GM19025 (cell line): Measurements from ENCODE around the gene FGR.
A peak's percentile ranks its signal among the peaks of the same experiment; 100 is the strongest.
"Not testable (repeated sequence)": the region's sequence is repeated elsewhere in the genome, so short reads cannot be mapped to it uniquely, and the experiment has no call there.

Source experiments
- ATAC-seq: cut with Tn5 transposase; IDR thresholded peaks from one replicate; pipeline ENCODE4 v1.9.1; 2021; ENCODE audit warnings: mild to moderate bottlenecking, low read depth, moderate library complexity; ENCODE audit not compliant: unreplicated experiment

The FGR gene

DNA sequence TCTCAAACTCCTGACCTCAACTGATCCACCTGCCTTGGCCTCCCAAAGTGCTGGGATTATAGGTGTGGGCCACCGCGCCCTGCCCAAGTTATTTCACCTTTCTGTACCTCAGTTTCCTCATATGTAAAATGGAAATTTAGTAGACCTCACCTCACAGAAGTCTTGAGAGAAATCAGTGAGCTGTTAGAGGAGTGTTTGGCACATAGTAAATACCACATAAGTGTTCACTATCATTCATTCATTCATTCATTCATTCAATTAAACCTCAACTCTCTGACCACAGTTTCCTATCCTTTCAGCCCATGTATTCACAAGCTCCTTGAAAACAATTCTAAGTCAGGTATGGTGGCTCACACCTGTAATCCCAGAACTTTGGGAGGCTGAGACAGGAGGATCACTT is 3.8 kb upstream of the FGR start:
- ATAC-seq = no peak

- ATAC-seq = no peak
These were observed 3.2 kb upstream of the FGR start for GRCh38 chr1:27638047-27638734.

DNA sequence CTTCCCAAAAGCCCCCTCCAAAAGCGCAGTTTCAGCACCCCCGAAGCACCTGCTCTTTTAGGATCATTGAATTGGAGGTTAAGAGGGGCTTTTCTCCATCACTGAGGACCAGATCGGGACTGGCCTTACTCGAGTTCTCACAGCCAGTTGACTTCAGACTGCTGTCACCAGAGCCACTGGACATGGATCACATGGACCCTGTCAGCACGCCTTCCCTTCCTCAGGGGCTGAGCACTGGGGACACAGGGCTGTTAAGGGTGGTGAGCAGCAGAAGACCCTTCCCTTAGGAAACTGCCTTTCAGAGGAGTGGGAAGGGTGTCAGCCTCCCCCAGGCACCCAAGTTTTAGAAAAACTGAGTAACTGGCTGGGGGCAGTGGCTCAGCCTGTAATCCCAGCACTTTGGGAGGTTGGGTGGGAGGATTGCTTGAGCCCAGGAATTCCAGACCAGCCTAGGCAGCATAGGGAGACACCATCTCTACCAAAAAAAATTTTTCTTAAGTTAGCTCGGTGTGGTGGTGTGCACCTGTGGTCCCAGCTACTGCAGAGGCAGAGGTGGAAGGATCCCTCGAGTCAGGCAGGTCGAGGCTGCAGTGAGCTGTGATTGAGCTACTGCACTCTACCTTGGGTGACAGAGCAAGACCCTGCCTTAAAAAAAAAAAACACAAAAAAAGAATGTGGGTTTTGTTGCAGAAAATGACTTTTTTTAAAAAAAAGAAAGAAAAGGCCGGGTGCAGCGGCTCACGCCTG is 584 bp upstream of the FGR start:
- no peak for ATAC-seq

- ATAC-seq = no peak
These were observed 604 bp downstream of the FGR start for GRCh38 chr1:27634177-27634984.

GRCh38 chr1:27633640-27634176 is 1.3 kb downstream of the FGR start:
- no peak for ATAC-seq

DNA sequence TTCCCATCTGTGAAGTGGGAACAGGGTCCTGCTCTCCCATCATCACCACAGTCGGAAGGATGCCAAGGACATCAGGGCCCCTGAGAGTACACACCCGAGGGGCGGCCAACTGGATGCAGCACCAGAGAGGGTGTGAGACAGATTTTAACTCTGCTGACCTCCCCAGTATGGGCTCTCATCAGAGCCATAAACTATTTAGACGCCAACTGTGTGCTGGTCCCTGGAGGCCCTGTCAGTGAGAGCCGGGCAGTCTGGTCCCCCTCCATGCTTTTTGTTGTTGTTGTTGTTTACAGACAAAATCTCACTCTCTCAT is 1.7 kb downstream of the FGR start:
- no peak for ATAC-seq

DNA sequence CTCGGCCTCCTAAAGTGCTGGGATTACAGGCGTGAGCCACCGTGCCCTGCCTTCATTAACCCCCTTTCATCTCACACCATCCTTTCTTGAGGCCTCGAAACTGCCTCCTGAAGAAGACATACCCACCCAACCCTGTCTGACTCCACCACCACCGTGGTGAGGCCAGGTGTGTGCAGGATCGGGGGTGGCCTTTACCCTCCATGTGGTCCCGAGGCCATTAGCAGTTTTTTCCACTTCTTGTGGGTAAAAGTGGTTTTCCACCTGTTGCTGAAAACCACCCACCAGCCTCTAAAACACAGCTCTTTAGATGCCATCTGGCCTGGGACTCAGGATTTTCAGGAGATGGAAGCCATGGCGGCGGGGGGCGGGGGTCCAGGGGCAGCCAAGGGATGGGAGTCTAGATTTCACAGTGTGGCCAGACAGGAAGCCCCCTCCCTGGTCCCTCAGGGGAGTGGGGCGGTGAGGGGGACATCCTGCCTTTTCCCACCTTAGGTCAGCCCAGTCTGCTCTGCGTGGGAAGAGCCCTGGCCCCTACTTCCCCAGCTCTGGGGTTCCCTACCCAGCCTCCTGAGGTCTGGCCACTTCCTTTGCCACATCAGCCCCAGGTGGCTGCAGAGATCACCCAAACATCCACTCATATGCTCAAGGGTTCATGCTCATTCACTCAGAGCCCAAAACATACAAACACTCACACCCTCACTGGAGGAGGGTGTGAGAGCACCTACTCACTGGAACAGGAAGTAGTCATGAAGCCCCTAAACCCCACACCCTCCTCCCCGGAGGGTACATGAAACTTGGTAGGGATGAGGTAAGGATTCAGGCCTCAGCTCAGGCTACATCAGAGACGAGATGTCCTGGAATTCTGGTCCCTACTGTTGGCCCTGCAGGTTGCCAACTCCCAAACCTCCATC is 2.3 kb downstream of the FGR start:
- ATAC-seq = peak; percentile 38

DNA sequence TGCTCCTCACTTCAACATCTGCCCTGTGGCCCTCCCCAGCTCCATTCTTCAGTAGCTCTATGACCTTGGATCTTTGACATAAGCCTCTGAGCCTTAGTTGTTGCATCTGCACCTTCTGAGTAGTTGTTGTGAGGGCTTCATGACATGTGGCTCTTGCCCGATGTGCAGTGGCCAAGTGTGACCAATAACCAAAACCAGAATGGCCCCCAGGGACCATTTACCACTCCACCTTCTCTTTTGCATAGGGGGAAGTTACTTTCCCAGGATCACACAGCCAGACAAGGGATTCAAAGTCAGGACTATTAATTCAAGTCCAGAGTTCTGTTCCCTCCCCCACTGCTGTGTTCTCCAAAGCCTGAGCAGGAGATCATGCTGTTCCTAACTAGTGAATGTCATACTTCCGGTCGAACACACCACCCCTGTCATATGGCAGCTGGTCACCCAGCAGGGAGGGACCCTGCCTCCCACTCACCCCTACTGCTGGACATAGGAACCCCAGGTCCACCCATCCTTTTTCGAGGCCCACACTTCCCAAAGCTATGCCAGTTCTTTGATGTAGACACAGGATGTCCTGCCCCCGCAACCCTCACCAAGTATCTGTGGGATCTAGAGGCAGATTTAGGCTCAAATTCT is 4.0 kb downstream of the FGR start:
- ATAC-seq = peak; percentile 33

- no peak for ATAC-seq
These were observed 6.3 kb downstream of the FGR start for GRCh38 chr1:27628712-27629111.

DNA sequence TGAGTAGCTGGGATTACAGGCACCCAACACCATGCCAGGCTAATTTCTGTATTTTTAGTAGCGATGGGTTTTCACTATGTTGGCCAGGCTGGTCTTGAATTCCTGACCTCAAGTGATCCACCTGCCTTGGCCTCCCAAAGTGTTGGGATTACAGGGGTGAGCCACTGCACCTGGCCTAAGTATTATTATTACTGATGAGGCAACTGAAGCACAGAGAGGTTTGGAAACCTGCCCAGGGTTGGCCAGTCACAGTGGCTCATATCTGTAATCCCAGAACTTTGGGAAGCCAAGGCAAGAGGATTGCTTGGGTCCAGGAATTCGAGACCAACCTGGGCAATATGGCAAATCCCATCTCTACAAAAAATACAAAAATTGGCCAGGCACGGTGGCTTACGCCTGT is 7.3 kb downstream of the FGR start:
- not testable (repeated sequence) for ATAC-seq

- no peak for ATAC-seq
These were observed 7.9 kb downstream of the FGR start for GRCh38 chr1:27627061-27627460.

DNA sequence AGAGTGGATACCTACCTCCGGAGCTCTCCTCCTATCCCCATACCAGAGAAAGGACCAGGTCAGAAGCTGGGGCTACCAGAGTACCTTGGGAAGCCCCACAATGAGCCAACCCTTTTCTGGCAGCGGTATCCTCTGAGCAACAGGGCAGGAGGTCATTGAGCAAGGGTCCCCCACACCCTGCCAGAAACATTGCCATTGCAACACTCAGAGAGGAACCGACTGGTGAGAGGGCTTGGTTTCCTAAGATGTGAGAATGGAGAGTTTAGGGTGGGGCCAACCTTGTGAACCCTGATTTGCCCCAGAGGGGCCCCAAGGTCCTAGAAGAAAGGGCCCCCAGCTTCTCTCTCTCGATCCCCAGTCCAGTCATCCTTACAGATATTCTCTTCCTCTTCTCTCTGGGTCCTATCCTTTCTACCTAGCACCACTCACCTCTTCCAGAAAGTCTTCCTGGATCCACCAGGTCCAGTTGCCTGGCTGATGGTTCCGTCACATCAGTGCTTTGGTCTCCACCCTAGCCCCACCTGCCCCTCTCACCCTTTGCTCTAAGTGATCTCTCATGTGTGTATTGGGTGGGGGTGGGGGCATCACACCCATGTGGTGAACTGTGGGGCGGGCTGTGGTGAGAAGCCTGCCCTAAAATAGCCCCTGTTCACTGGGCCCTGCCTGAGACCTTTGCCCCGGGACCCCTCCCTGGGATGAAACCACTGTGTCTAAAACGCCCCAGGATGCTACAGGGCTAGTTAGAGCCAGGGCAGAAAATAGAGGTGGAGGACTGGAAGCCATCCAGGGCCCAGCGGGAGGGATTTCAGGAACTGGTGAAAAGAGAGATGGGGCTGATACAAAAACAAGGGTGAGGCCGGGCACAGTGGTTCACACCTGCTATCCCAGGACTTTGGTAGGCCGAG is 8.7 kb downstream of the FGR start:
- ATAC-seq = no peak

- ATAC-seq = no peak
These were observed 10.4 kb downstream of the FGR start for GRCh38 chr1:27624467-27625178.

DNA sequence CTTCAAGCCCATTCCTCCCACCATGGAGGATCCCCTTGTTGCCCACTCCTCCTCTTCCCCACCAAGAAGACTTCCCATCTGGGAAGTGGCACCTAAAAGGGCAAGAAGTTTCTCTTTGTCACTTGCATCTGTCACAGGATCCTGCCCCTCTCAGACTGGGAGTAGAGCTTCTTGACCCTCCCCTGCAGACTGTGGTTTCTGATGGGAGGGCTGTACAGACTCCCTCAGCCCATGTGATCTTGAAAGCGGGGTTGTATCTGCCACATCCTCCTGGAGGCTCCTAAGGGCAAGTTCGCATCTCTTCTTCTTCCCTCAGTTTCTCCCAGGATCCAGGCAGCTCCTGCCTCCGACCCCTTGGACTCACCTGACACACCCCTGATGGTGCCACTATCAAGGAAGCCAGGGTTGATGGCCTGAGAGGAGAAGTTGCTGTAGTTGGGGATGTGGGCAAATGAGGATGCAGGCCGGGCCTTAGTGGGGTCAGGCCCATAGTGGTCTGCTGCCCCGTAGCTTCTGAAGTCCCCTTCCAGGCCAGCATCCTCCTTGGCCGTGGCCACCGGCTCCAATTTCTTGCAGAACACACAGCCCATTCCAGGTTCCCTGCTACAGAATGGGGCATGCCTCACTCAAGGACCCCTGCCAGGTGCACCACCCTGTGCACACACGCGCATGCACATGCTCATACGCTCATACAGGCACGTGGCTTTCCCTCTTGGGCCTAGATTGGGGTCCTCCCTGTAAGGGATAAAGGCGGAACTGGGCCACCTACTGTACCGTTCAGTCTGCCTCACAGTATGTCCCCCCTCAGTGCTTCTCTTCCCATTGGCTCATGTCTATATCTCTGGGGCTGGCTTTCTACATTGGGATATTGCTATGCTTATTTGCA is 11.4 kb downstream of the FGR start:
- no peak for ATAC-seq

DNA sequence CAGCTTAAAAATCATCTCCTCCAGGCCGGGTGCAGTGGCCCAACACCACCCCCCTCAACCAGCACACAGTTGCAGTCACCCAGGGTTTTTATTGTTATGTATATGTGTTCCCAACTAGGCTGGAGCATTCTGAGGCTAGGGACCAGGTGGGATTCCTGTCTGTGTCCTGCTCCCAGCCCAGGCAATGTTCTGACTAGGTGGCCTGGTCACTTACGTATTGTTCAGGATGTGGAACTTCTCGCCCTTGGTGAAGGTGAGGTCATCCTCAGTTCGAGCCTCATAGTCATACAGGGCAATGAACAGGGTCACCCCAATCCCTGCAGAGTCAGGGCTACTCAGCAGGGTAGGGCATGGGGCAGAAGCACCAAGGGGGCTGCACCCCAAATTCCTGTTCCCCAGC is 12.2 kb downstream of the FGR start:
- no peak for ATAC-seq

DNA sequence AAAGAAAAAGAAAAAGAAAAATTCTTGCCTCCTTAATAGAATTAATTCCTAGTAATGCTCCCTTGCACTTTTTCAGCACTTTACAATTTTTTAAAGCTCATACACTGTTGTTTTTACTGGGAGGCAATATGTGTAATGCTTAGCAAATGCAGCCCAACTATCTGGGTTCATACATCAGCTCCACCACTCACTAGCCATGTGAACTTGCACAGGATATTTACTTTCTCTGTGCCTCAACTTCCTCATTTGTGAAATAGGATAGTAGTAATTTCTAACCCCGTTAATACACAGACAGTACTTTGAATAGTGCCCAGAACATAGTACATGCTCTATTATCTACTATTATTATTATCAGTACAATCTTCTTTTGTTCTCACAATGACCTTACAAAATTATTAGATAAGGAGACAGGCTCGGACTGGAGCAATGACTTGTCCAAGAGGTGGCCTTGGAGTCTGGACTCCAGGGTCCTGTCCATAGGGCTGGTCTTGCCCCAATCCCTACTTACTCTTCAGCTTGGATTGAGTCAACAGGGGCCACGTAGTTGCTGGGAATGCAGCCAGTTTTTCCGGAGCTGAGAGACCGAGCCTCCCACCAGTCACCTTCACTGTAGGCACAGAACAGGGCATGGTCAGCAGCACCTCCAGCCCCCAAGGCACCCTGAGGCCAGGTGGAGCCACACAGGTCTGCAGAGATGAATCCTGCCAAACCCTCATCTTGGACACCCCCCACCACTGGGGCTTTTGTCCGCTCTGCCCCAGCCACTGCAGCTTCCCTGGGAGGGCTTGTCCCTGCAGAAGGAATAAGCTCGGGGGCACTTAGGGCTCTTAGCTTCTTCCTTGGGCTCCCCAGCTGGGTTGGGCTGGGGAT is 13.7 kb downstream of the FGR start:
- no peak for ATAC-seq
